ENCODE results near the gene CIART. TPM values are rescaled to one million over a fixed set of nuclear protein-coding genes. Genes with fewer than 3 reads are reported as not detected.

Gene CIART
- total RNA-seq, 4 donors from 2014 or later = 0.60 to 4.5 (median 1.5) TPM

- intact Hi-C loops (cut with DNase I; ENCODE audit: low total_unique reads) (no loop called here), in situ Hi-C loops (cut with MboI; ENCODE audit: low pct_ligation_motif_present in 1 of 4, low pct_unique_long_range_greater_than_20kb in 1 of 4, low sequenced_read_pairs in 3 of 4) (no loop called here)
- 13 to 28% methylated on average over 6 to 10 of the region's 10 CpGs for WGBS, 2 donors (ENCODE audit: low coverage in 1 of 2)
- no peak for DNase-seq
- TF ChIP-seq POLR2A (IDR thresholded peaks at IDR 0.05) = no peak
- no peak for TF ChIP-seq CTCF (IDR thresholded peaks at IDR 0.05)
- no peak for TF ChIP-seq EP300 (IDR thresholded peaks at IDR 0.05; ENCODE audit: low read depth)
- no peak for TF ChIP-seq POLR2AphosphoS5 (IDR thresholded peaks at IDR 0.05)
- H3K4me1 ChIP-seq = peaks cover 9 to 36% (median 19%) of the 10 kb centered on the region in 4 donors
- peak overlapping the region in 3 of 4 donors; percentile 69 to 89 (median 69) for H3K4me3 ChIP-seq
- no peaks in the 10 kb centered on the region for H3K9me3 ChIP-seq
- no peaks in the 10 kb centered on the region for H3K27me3 ChIP-seq
- H3K27ac ChIP-seq = peak overlapping the region; percentile 87 to 96 (median 94)
- H3K36me3 ChIP-seq = peaks cover 0 to 14% (median 6%) of the 10 kb centered on the region in 4 donors
Observed at GRCh38 chr1:150269451-150269850, 12.9 kb upstream of the CIART start.

- in situ Hi-C loops (cut with MboI; ENCODE audit: low pct_ligation_motif_present in 1 of 4, low pct_unique_long_range_greater_than_20kb in 1 of 4, low sequenced_read_pairs in 3 of 4) = no loop called here
- peak overlapping the region; percentile 51 to 61 (median 58) for H3K27ac ChIP-seq
- TF ChIP-seq POLR2A (IDR thresholded peaks at IDR 0.05) (no peak), POLR2AphosphoS5 (IDR thresholded peaks at IDR 0.05) (no peak), CTCF (IDR thresholded peaks at IDR 0.05) (no peak), EP300 (IDR thresholded peaks at IDR 0.05; ENCODE audit: low read depth) (no peak)
- intact Hi-C loops (cut with DNase I; ENCODE audit: low total_unique reads) = no loop called here
- peaks cover 9 to 36% (median 19%) of the 10 kb centered on the region in 4 donors for H3K4me1 ChIP-seq
- H3K4me3 ChIP-seq = no peak overlapping the region
- H3K27me3 ChIP-seq = no peaks in the 10 kb centered on the region
- H3K36me3 ChIP-seq = peaks cover 0 to 3% (median 2%) of the 10 kb centered on the region in 4 donors
- 71 to 97% methylated on average over 2 to 7 of the region's 7 CpGs for WGBS, 2 donors (ENCODE audit: low coverage in 1 of 2)
- no peaks in the 10 kb centered on the region for H3K9me3 ChIP-seq
- no peak for DNase-seq
Observed at GRCh38 chr1:150271291-150271959, 10.9 kb upstream of the CIART start.

- no peak for DNase-seq
- 60 to 63% methylated on average over 1 of the region's 1 CpG for WGBS, 2 donors (ENCODE audit: low coverage in 1 of 2)
- no peaks in the 10 kb centered on the region for H3K27me3 ChIP-seq
- in situ Hi-C loops (cut with MboI; ENCODE audit: low pct_ligation_motif_present in 1 of 4, low pct_unique_long_range_greater_than_20kb in 1 of 4, low sequenced_read_pairs in 3 of 4) (no loop called here), intact Hi-C loops (cut with DNase I; ENCODE audit: low total_unique reads) (no loop called here)
- H3K36me3 ChIP-seq = no peaks in the 10 kb centered on the region
- peak overlapping the region; percentile 51 to 61 (median 58) for H3K27ac ChIP-seq
- H3K4me1 ChIP-seq = peaks cover 0 to 24% (median 7%) of the 10 kb centered on the region in 4 donors
- no peaks in the 10 kb centered on the region for H3K9me3 ChIP-seq
- TF ChIP-seq CTCF (IDR thresholded peaks at IDR 0.05) (no peak), EP300 (IDR thresholded peaks at IDR 0.05; ENCODE audit: low read depth) (no peak), POLR2A (IDR thresholded peaks at IDR 0.05) (no peak)
- H3K4me3 ChIP-seq = no peak overlapping the region
Observed at GRCh38 chr1:150273311-150273710, 9.0 kb upstream of the CIART start.

GRCh38 chr1:150280138-150280707 lies 2.1 kb upstream of the CIART start:
- DNase-seq = peak; percentile 77
- intact Hi-C loops (cut with DNase I; ENCODE audit: low total_unique reads) (no loop called here), in situ Hi-C loops (cut with MboI; ENCODE audit: low pct_ligation_motif_present in 1 of 4, low pct_unique_long_range_greater_than_20kb in 1 of 4, low sequenced_read_pairs in 3 of 4) (no loop called here)
- Histone ChIP-seq H3K27me3 (no peaks in the 10 kb centered on the region), H3K36me3 (no peaks in the 10 kb centered on the region), H3K9me3 (no peaks in the 10 kb centered on the region), H3K4me1 (peaks cover 15 to 41% (median 24%) of the 10 kb centered on the region in 4 donors), H3K27ac (peak overlapping the region; percentile 82 to 91 (median 90)), H3K4me3 (no peak overlapping the region)
- peak in 1 of 3 donors; percentile 17 for TF ChIP-seq POLR2AphosphoS5 (IDR thresholded peaks at IDR 0.05)
- peak; percentile 25 for TF ChIP-seq POLR2A (IDR thresholded peaks at IDR 0.05)
- TF ChIP-seq CTCF (IDR thresholded peaks at IDR 0.05) = peak in 2 of 5 experiments; percentile 20 to 29
- no peak for TF ChIP-seq EP300 (IDR thresholded peaks at IDR 0.05; ENCODE audit: low read depth)
- 55 to 68% methylated on average over 3 to 6 of the region's 6 CpGs for WGBS, 2 donors (ENCODE audit: low coverage in 1 of 2)
